HepG2 (cell line): Measurements from ENCODE around the gene CD180. TPM values are rescaled to one million over a fixed set of nuclear protein-coding genes. Genes with fewer than 3 reads are reported as not detected.

Experiments used
- CCDC6 ChIP-seq: sonication (generic); formaldehyde crosslinking; IDR thresholded peaks from 2 replicates; pipeline ENCODE4 v1.8.1; 2022; ENCODE audit warnings: mild to moderate bottlenecking, missing genetic modification reagents, moderate library complexity
- HNF4G ChIP-seq, 2 experiments: sonication (generic) in 1 of 2; formaldehyde crosslinking in 1 of 2; IDR thresholded peaks; 2 replicates each; pipeline versions ENCODE4 v1.4.0 to v1.6.1; 2011 to 2020; ENCODE audit warnings: borderline replicate concordance in 2 of 2, low read depth in 2 of 2, mild to moderate bottlenecking in 2 of 2, low read length in 1 of 2, missing genetic modification reagents in 1 of 2, moderate library complexity in 1 of 2
- KLF15 ChIP-seq: sonication (generic); formaldehyde crosslinking; IDR thresholded peaks from 2 replicates; pipeline ENCODE4 v1.8.1; 2023; ENCODE audit warnings: borderline replicate concordance, mild to moderate bottlenecking, inconsistent platforms, missing genetic modification reagents, mixed read lengths
- MEF2D ChIP-seq: sonication (generic); formaldehyde crosslinking; IDR thresholded peaks from 2 replicates; pipeline ENCODE4 v1.5.1; 2020; ENCODE audit warnings: mild to moderate bottlenecking, missing genetic modification reagents
- MEIS1 ChIP-seq: sonication (generic); formaldehyde crosslinking; IDR thresholded peaks from 2 replicates; pipeline ENCODE4 v1.9.0; 2021; ENCODE audit warnings: mild to moderate bottlenecking, missing genetic modification reagents, moderate library complexity, borderline replicate concordance
- MIER2 ChIP-seq: IDR thresholded peaks from 2 replicates; pipeline ENCODE4 v1.6.1; 2016; ENCODE audit warnings: missing biosample characterization, missing genetic modification reagents
- NFATC3 ChIP-seq: sonication (generic); formaldehyde crosslinking; IDR thresholded peaks from 2 replicates; pipeline ENCODE4 v1.5.1; 2020; ENCODE audit warnings: mild to moderate bottlenecking, missing genetic modification reagents
- NFIC ChIP-seq: IDR thresholded peaks from 2 replicates; pipeline ENCODE4 v1.6.1; 2012; ENCODE audit warnings: mild to moderate bottlenecking, low read length, inconsistent platforms
- NR2C2 ChIP-seq: sonication (generic); formaldehyde crosslinking; IDR thresholded peaks from 2 replicates; pipeline ENCODE4 v1.4.0; 2020; ENCODE audit warnings: missing genetic modification reagents, mild to moderate bottlenecking, moderate library complexity, borderline replicate concordance
- NR2F6 ChIP-seq, 2 experiments: IDR thresholded peaks; 2 replicates each; pipeline ENCODE4 v1.6.1; 2016; ENCODE audit warnings: antibody characterized with exemption in 1 of 2, mild to moderate bottlenecking in 1 of 2
- PCBP1 ChIP-seq: fragments of 200-400 bp; formaldehyde crosslinking; IDR thresholded peaks from 2 replicates; pipeline ENCODE4 v1.6.1; 2017; ENCODE audit warnings: mild to moderate bottlenecking, low read depth, low read length, borderline replicate concordance
- STAG1 ChIP-seq: sonication (generic); formaldehyde crosslinking; IDR thresholded peaks from 2 replicates; pipeline ENCODE4 v1.4.0; 2020; ENCODE audit warnings: missing genetic modification reagents
- polyA plus RNA-seq, 8 experiments: library from polyadenylated mRNA; depleted of rRNA in 3 of 8; stranded (reverse) in 7 of 8; unstranded in 1 of 8; fragments of >200 nt; fragmentation: Illumina TruSeq in 4 of 8; extraction: Trizol in 4 of 8; gene quantifications; 2 replicates each; pipeline versions ENCODE4 v1.2.1 to v1.2.3, GENCODE V29; 2011 to 2016; ENCODE audit warnings: low read depth in 4 of 8, missing spikeins in 1 of 8, mixed read lengths in 1 of 8; ENCODE audit not compliant: insufficient read depth in 1 of 8
- total RNA-seq, 5 experiments: library from RNA; depleted of rRNA; stranded (reverse); fragments of >200 nt; fragmentation: Illumina TruSeq; extraction: Trizol; gene quantifications; 2 replicates each; pipeline ENCODE4 v1.2.3, GENCODE V29; 2016; ENCODE audit warnings: low read depth in 1 of 5
- TF ChIP-seq, protein P1 (sequence below): sonication (generic); formaldehyde crosslinking; IDR thresholded peaks from 2 replicates; pipeline ENCODE4 v1.4.0; 2020; ENCODE audit warnings: low read depth, mild to moderate bottlenecking, missing genetic modification reagents
- TF ChIP-seq, protein P2 (sequence below): sonication (generic); formaldehyde crosslinking; IDR thresholded peaks from 2 replicates; pipeline ENCODE4 v1.4.0; 2020; ENCODE audit warnings: mild to moderate bottlenecking, low read depth, missing genetic modification reagents
- TF ChIP-seq, protein P3 (sequence below): sonication (generic); formaldehyde crosslinking; IDR thresholded peaks from 2 replicates; pipeline ENCODE4 v1.4.0; 2020; ENCODE audit warnings: missing genetic modification reagents
- TF ChIP-seq, protein P4 (sequence below): sonication (generic); formaldehyde crosslinking; IDR thresholded peaks from 2 replicates; pipeline ENCODE4 v1.5.1; 2020; ENCODE audit warnings: mild to moderate bottlenecking, missing genetic modification reagents, borderline replicate concordance
- TF ChIP-seq, protein P5 (sequence below): sonication (generic); formaldehyde crosslinking; IDR thresholded peaks from 2 replicates; pipeline ENCODE4 v1.5.0; 2020; ENCODE audit warnings: missing genetic modification reagents, mild to moderate bottlenecking, borderline replicate concordance

CD180 gene
- total and polyA plus RNA-seq, 2 of the 13 experiments (the other 11 are each of a cell fraction or from before 2014, with no cell fraction given): not detected

DNA sequence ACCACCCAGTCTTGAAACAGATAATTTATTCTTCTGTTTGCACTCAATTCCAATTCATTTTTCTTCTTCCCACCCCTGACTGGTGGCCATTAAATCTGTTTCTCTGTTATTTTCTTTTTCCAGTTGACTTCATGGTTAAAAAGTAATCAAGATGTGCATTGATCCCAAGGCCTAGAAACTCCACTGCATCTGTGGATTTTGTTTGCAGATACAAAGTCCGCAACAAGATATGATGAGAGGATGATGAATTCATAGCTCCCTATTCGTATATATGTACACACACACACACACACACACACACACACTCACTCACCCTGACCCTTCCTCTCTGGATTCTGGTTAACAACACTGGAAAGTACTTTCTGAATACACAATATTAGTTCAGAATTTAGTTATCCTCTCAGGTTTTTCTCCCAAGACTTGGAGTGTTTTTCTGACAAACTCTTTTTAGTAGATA is 52.4 kb downstream of the CD180 start (continued):
- TF ChIP-seq, protein P1, sequence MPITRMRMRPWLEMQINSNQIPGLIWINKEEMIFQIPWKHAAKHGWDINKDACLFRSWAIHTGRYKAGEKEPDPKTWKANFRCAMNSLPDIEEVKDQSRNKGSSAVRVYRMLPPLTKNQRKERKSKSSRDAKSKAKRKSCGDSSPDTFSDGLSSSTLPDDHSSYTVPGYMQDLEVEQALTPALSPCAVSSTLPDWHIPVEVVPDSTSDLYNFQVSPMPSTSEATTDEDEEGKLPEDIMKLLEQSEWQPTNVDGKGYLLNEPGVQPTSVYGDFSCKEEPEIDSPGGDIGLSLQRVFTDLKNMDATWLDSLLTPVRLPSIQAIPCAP (CRISPR knock-in tag): no peak
- TF ChIP-seq, protein P2, sequence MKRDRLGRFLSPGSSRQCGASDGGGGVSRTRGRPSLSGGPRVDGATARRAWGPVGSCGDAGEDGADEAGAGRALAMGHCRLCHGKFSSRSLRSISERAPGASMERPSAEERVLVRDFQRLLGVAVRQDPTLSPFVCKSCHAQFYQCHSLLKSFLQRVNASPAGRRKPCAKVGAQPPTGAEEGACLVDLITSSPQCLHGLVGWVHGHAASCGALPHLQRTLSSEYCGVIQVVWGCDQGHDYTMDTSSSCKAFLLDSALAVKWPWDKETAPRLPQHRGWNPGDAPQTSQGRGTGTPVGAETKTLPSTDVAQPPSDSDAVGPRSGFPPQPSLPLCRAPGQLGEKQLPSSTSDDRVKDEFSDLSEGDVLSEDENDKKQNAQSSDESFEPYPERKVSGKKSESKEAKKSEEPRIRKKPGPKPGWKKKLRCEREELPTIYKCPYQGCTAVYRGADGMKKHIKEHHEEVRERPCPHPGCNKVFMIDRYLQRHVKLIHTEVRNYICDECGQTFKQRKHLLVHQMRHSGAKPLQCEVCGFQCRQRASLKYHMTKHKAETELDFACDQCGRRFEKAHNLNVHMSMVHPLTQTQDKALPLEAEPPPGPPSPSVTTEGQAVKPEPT (CRISPR knock-in tag): no peak
- TF ChIP-seq NR2F6 (IDR thresholded peaks at IDR 0.05): peak; percentile 85
- TF ChIP-seq NR2F6 (CRISPR knock-in tag; IDR thresholded peaks at IDR 0.05): peak; percentile 79
- no peak for TF ChIP-seq PCBP1
- TF ChIP-seq KLF15 (CRISPR knock-in tag): no peak
- TF ChIP-seq STAG1 (CRISPR knock-in tag): no peak
- TF ChIP-seq, protein P3, sequence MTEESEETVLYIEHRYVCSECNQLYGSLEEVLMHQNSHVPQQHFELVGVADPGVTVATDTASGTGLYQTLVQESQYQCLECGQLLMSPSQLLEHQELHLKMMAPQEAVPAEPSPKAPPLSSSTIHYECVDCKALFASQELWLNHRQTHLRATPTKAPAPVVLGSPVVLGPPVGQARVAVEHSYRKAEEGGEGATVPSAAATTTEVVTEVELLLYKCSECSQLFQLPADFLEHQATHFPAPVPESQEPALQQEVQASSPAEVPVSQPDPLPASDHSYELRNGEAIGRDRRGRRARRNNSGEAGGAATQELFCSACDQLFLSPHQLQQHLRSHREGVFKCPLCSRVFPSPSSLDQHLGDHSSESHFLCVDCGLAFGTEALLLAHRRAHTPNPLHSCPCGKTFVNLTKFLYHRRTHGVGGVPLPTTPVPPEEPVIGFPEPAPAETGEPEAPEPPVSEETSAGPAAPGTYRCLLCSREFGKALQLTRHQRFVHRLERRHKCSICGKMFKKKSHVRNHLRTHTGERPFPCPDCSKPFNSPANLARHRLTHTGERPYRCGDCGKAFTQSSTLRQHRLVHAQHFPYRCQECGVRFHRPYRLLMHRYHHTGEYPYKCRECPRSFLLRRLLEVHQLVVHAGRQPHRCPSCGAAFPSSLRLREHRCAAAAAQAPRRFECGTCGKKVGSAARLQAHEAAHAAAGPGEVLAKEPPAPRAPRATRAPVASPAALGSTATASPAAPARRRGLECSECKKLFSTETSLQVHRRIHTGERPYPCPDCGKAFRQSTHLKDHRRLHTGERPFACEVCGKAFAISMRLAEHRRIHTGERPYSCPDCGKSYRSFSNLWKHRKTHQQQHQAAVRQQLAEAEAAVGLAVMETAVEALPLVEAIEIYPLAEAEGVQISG (CRISPR knock-in tag): no peak
- no peak for TF ChIP-seq NR2C2
- no peak for TF ChIP-seq MIER2 (CRISPR knock-in tag)
- TF ChIP-seq MEF2D: 0 out of 2 replicates have a peak, but pooled peaks have one; percentile 15
- 0 out of 2 replicates have a peak, but pooled peaks have one; percentile 19 for TF ChIP-seq MEIS1 (CRISPR knock-in tag)
- no peak for TF ChIP-seq NFATC3
- TF ChIP-seq, protein P4, sequence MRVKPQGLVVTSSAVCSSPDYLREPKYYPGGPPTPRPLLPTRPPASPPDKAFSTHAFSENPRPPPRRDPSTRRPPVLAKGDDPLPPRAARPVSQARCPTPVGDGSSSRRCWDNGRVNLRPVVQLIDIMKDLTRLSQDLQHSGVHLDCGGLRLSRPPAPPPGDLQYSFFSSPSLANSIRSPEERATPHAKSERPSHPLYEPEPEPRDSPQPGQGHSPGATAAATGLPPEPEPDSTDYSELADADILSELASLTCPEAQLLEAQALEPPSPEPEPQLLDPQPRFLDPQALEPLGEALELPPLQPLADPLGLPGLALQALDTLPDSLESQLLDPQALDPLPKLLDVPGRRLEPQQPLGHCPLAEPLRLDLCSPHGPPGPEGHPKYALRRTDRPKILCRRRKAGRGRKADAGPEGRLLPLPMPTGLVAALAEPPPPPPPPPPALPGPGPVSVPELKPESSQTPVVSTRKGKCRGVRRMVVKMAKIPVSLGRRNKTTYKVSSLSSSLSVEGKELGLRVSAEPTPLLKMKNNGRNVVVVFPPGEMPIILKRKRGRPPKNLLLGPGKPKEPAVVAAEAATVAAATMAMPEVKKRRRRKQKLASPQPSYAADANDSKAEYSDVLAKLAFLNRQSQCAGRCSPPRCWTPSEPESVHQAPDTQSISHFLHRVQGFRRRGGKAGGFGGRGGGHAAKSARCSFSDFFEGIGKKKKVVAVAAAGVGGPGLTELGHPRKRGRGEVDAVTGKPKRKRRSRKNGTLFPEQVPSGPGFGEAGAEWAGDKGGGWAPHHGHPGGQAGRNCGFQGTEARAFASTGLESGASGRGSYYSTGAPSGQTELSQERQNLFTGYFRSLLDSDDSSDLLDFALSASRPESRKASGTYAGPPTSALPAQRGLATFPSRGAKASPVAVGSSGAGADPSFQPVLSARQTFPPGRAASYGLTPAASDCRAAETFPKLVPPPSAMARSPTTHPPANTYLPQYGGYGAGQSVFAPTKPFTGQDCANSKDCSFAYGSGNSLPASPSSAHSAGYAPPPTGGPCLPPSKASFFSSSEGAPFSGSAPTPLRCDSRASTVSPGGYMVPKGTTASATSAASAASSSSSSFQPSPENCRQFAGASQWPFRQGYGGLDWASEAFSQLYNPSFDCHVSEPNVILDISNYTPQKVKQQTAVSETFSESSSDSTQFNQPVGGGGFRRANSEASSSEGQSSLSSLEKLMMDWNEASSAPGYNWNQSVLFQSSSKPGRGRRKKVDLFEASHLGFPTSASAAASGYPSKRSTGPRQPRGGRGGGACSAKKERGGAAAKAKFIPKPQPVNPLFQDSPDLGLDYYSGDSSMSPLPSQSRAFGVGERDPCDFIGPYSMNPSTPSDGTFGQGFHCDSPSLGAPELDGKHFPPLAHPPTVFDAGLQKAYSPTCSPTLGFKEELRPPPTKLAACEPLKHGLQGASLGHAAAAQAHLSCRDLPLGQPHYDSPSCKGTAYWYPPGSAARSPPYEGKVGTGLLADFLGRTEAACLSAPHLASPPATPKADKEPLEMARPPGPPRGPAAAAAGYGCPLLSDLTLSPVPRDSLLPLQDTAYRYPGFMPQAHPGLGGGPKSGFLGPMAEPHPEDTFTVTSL (CRISPR knock-in tag): peak; percentile 92; the same call in 1 of the 2 replicates
- TF ChIP-seq, protein P5, sequence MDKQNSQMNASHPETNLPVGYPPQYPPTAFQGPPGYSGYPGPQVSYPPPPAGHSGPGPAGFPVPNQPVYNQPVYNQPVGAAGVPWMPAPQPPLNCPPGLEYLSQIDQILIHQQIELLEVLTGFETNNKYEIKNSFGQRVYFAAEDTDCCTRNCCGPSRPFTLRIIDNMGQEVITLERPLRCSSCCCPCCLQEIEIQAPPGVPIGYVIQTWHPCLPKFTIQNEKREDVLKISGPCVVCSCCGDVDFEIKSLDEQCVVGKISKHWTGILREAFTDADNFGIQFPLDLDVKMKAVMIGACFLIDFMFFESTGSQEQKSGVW: no peak
- TF ChIP-seq NFIC: peak; percentile 91
- peak; percentile 80 for TF ChIP-seq HNF4G (IDR thresholded peaks at IDR 0.05; ENCODE audit: borderline replicate concordance, low read depth, low read length)
- peak; percentile 69; the same call in 1 of the 2 replicates for TF ChIP-seq HNF4G (CRISPR knock-in tag; IDR thresholded peaks at IDR 0.05; ENCODE audit: borderline replicate concordance, low read depth)
- no peak for TF ChIP-seq CCDC6
